ENCODE results near the gene ZNF12.

- no peak for TF ChIP-seq CTCF (conservative IDR thresholded peaks at IDR 0.05; ENCODE audit: low read depth, low read length)
- no peak for TF ChIP-seq EZH2 (IDR thresholded peaks at IDR 0.05; ENCODE audit: low read length, unreplicated experiment)
- TF ChIP-seq EZH2phosphoT487 (IDR thresholded peaks at IDR 0.05; ENCODE audit: borderline replicate concordance, low read length): no peak
These were observed 7.6 kb upstream of the ZNF12 start for GRCh38 chr7:6714360-6714759.
